Measurements from ENCODE around the gene CRACR2A. TPM values are rescaled to one million over a fixed set of nuclear protein-coding genes. Genes with fewer than 3 reads are reported as not detected.

CRACR2A gene
- 1.3 and 2.0 TPM in 2 replicates for total RNA-seq (2014; rRNA removed; shearing (Covaris generic))

GRCh38 chr12:3752741-3753486 is at the start of gene CRACR2A:
Gene CRACR2A (minus strand): TSS chr12:3753109. CDS start chr12:3696999, 56,110 bp downstream.
- peak; percentile 95 for DNase-seq
- Histone ChIP-seq H3K27me3 (ENCODE audit: control insufficient read depth, insufficient read depth, low read length) (peaks cover 7% of the 10 kb centered on the region), H3K4me3 (ENCODE audit: insufficient read depth, low read depth, low read length) (peak within 1 kb of the TSS; percentile 38), H3K36me3 (replicated peaks; ENCODE audit: control insufficient read depth, insufficient read depth, low read length) (no peaks in the 10 kb centered on the region)

GRCh38 chr12:3797531-3798048 is 44.7 kb upstream of the CRACR2A start:
- H3K4me3 ChIP-seq (ENCODE audit: insufficient read depth, low read depth, low read length) = no peak overlapping the region
- no peak for DNase-seq
- H3K27me3 ChIP-seq (ENCODE audit: control insufficient read depth, insufficient read depth, low read length) = no peaks in the 10 kb centered on the region
- no peaks in the 10 kb centered on the region for H3K36me3 ChIP-seq (replicated peaks; ENCODE audit: control insufficient read depth, insufficient read depth, low read length)

- no peaks in the 10 kb centered on the region for H3K27me3 ChIP-seq (ENCODE audit: control insufficient read depth, insufficient read depth, low read length)
- no peak overlapping the region for H3K4me3 ChIP-seq (ENCODE audit: insufficient read depth, low read depth, low read length)
- no peak for DNase-seq
- H3K36me3 ChIP-seq (replicated peaks; ENCODE audit: control insufficient read depth, insufficient read depth, low read length) = no peaks in the 10 kb centered on the region
Observed at GRCh38 chr12:3795492-3796133, 42.7 kb upstream of the CRACR2A start.

- Histone ChIP-seq H3K4me3 (ENCODE audit: insufficient read depth, low read depth, low read length) (no peak overlapping the region), H3K27me3 (ENCODE audit: control insufficient read depth, insufficient read depth, low read length) (no peaks in the 10 kb centered on the region), H3K36me3 (replicated peaks; ENCODE audit: control insufficient read depth, insufficient read depth, low read length) (no peaks in the 10 kb centered on the region)
- no peak for DNase-seq
Observed at GRCh38 chr12:3795066-3795465, 42.2 kb upstream of the CRACR2A start.

GRCh38 chr12:3792623-3793288 is 39.8 kb upstream of the CRACR2A start:
- Histone ChIP-seq H3K4me3 (ENCODE audit: insufficient read depth, low read depth, low read length) (no peak overlapping the region), H3K27me3 (ENCODE audit: control insufficient read depth, insufficient read depth, low read length) (no peaks in the 10 kb centered on the region), H3K36me3 (replicated peaks; ENCODE audit: control insufficient read depth, insufficient read depth, low read length) (no peaks in the 10 kb centered on the region)
- no peak for DNase-seq

- H3K27me3 ChIP-seq (ENCODE audit: control insufficient read depth, insufficient read depth, low read length) = no peaks in the 10 kb centered on the region
- DNase-seq = no peak
- no peak overlapping the region for H3K4me3 ChIP-seq (ENCODE audit: insufficient read depth, low read depth, low read length)
- no peaks in the 10 kb centered on the region for H3K36me3 ChIP-seq (replicated peaks; ENCODE audit: control insufficient read depth, insufficient read depth, low read length)
Observed at GRCh38 chr12:3791256-3791874, 38.5 kb upstream of the CRACR2A start.

GRCh38 chr12:3790642-3791041 is 37.7 kb upstream of the CRACR2A start:
- no peak for DNase-seq
- Histone ChIP-seq H3K4me3 (ENCODE audit: insufficient read depth, low read depth, low read length) (no peak overlapping the region), H3K36me3 (replicated peaks; ENCODE audit: control insufficient read depth, insufficient read depth, low read length) (no peaks in the 10 kb centered on the region), H3K27me3 (ENCODE audit: control insufficient read depth, insufficient read depth, low read length) (no peaks in the 10 kb centered on the region)

GRCh38 chr12:3789838-3790237 is 36.9 kb upstream of the CRACR2A start:
- no peak for DNase-seq
- Histone ChIP-seq H3K36me3 (replicated peaks; ENCODE audit: control insufficient read depth, insufficient read depth, low read length) (no peaks in the 10 kb centered on the region), H3K4me3 (ENCODE audit: insufficient read depth, low read depth, low read length) (no peak overlapping the region), H3K27me3 (ENCODE audit: control insufficient read depth, insufficient read depth, low read length) (no peaks in the 10 kb centered on the region)

- Histone ChIP-seq H3K27me3 (ENCODE audit: control insufficient read depth, insufficient read depth, low read length) (no peaks in the 10 kb centered on the region), H3K4me3 (ENCODE audit: insufficient read depth, low read depth, low read length) (no peak overlapping the region), H3K36me3 (replicated peaks; ENCODE audit: control insufficient read depth, insufficient read depth, low read length) (no peaks in the 10 kb centered on the region)
- peak; percentile 65 for DNase-seq
Observed at GRCh38 chr12:3777206-3777809, 24.4 kb upstream of the CRACR2A start.

- Histone ChIP-seq H3K36me3 (replicated peaks; ENCODE audit: control insufficient read depth, insufficient read depth, low read length) (no peaks in the 10 kb centered on the region), H3K4me3 (ENCODE audit: insufficient read depth, low read depth, low read length) (no peak overlapping the region), H3K27me3 (ENCODE audit: control insufficient read depth, insufficient read depth, low read length) (no peaks in the 10 kb centered on the region)
- DNase-seq = peak; percentile 44
Observed at GRCh38 chr12:3775385-3776035, 22.6 kb upstream of the CRACR2A start.

- H3K27me3 ChIP-seq (ENCODE audit: control insufficient read depth, insufficient read depth, low read length) = no peaks in the 10 kb centered on the region
- no peak for DNase-seq
- no peaks in the 10 kb centered on the region for H3K36me3 ChIP-seq (replicated peaks; ENCODE audit: control insufficient read depth, insufficient read depth, low read length)
- H3K4me3 ChIP-seq (ENCODE audit: insufficient read depth, low read depth, low read length) = no peak overlapping the region
Observed at GRCh38 chr12:3772380-3772779, 19.5 kb upstream of the CRACR2A start.

- DNase-seq = no peak
- no peak overlapping the region for H3K4me3 ChIP-seq (ENCODE audit: insufficient read depth, low read depth, low read length)
- no peaks in the 10 kb centered on the region for H3K27me3 ChIP-seq (ENCODE audit: control insufficient read depth, insufficient read depth, low read length)
- no peaks in the 10 kb centered on the region for H3K36me3 ChIP-seq (replicated peaks; ENCODE audit: control insufficient read depth, insufficient read depth, low read length)
Observed at GRCh38 chr12:3771853-3772252, 18.9 kb upstream of the CRACR2A start.

- H3K36me3 ChIP-seq (replicated peaks; ENCODE audit: control insufficient read depth, insufficient read depth, low read length) = no peaks in the 10 kb centered on the region
- no peaks in the 10 kb centered on the region for H3K27me3 ChIP-seq (ENCODE audit: control insufficient read depth, insufficient read depth, low read length)
- DNase-seq = no peak
- no peak overlapping the region for H3K4me3 ChIP-seq (ENCODE audit: insufficient read depth, low read depth, low read length)
Observed at GRCh38 chr12:3770891-3771290, 18.0 kb upstream of the CRACR2A start.
